HUDEP-2 (cell line): ENCODE measurements around the gene STX7.
A peak's percentile ranks its signal among the peaks of the same experiment; 100 is the strongest.

ENCODE experiments used
- DNase-seq, 76 experiments: peaks; one replicate each; lab custom pipeline; 2025; ENCODE audit not compliant: unreplicated experiment in 76 of 76; lab: John Stamatoyannopoulos, UW

Gene STX7

DNA sequence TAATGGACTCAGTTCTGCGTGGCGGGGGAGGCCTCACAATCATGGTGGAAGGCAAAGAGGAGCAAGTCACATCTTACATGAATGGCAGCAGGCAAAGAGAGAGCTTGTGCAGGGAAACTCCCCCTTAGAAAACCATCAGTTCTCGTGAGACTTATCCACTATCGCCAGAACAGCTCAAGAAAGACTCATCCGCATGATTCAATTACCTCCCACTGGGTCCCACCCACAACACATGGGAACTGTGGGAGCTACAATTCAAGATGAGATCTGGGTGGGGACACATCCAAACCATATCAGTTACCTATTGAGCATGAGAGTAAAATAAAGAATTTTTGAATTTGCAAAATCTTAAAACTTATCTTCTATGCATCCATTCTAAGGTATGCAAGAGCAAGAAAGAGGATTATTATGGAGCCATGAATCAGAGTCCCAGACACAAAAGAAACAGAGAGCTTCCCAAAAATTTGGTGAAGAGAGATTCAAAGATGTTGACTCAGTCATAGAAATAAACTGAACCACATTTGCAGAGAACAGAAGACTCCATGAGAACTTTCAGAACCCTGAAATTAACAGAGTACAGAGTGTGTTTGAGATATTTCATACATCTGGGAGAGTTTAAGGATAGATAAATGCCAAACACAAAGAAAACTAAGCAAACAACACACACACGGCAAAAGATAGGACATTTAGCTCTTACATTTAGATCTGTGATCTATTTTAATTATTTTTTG is 94.5 kb downstream of the STX7 start:
- DNase-seq = no peak

DNA sequence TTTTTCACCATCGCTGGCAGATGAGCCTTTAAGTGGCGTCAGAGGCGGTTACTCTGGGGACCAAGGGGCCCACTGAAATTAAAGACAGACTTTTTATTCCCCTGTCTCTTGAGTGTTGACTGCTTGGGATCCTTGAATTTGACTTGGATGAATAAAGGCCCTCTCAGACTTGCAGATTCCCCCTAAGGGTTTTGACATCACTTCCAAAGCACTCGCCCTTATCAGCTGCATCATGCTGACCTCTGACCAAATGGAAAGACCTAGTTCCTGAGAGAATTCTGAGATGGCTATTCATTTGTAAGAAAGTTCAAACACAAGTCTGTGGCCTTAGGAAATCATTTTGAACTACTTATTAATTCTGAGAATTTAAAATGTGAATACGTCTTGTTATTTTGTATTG is 98.2 kb downstream of the STX7 start:
- DNase-seq = no peak

DNA sequence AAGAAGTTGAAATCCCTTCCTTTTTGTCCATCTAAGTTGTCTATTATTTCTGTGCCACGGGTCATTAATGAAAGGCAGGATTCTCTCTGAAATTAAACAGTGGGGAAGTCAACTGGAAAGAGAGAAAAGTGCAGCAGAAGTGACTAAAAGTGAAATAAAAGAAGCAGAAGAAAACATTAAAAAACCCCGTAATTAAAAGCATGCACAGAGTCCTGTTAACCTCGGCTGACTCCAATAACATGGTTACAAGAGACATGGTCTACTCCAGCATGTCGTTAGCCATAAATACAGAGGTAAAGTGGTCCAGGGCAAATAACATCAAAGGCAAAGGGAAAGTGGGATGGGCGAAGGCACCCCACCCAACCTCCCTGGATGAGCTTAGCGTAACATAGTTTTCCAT is 98.6 kb downstream of the STX7 start:
- DNase-seq = no peak

DNA sequence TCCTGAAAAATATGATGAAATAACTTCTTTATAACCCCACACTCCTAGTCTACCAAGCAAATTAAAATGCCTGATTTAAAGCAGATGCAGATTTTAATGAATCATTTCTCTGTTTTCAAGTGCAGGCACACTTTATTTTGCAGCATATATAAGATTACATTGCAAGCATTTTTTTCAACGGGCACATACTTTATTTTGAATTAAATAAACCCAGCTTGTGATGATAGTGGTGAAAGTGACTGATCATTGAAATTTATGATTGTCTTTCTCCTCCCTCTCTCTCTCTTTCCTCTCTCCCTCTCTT is 99.5 kb downstream of the STX7 start:
- no peak for DNase-seq

DNA sequence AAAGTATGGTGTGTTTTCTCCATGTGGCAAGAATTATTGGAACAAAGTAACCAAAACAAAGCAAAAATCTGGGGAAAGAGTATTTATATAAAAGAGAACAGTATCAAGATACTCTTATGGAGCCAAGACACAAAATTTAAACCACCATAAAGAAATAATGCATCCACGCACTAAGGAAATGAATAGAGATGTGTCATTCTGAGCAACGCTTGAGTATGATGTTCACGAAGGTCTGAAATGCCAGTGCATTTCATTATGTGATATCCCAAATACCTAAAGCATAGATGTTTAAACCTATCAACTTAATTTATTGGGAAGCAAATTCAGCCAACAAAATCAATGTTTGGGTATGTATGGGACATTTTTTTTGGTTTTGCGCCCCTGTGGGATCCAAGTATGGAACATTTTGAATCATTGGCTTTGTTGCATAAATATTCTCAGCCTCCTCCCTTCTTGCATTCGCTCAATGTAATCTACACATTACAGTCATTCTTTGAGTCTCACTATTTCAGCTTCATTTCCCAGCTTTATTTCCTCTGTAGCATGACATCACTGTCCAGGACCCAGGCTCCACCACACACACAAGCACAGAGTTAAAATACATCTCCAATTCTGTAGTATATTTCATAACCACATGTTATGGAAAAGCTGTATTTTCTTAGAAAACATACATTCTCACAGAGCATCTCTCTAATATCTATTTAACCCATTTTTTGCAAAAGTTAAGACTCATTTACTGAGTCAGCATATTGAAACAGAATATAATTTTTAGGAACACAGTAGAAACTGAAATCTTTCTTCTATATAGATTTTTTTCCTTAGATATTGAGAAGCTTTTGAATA is 100.0 kb downstream of the STX7 start:
- no peak for DNase-seq

DNA sequence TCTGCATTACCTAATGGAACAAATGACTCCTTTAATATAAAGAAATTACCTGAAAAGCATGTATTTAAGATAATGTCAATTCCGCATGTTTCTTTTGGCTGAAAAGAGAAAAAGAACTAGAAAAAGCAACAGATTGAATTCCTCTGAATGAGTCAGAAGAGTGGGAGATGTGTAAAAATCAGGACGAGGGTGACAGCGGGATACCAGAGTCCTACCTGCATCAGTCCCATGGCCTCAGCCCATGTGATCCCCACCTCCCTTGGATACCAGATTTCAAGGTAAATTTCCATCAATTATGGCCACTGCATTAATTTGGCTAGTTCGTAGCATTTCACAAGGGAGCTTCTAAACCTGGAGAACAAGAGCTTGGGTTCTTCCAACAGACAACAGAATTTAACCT is 101.6 kb downstream of the STX7 start:
- DNase-seq = no peak

DNA sequence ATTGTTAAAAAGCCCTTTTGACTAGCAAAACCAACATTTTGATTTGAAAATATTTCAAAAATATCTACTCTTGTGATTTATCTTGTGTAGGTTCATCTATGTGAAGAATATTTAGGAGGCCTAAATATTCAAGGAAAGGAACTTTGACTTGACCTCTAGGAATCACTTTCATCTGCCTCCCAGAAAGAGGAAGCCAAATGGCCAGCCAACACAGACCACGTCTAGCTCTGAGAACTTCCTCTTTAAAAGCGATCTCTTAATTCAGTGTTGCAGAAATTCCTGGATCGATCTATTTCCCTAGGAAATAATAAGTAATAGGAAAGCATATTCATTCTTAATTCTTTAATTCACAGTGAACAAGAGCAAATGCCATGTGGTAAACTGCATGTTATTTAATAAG is 102.1 kb downstream of the STX7 start:
- no peak for DNase-seq

DNA sequence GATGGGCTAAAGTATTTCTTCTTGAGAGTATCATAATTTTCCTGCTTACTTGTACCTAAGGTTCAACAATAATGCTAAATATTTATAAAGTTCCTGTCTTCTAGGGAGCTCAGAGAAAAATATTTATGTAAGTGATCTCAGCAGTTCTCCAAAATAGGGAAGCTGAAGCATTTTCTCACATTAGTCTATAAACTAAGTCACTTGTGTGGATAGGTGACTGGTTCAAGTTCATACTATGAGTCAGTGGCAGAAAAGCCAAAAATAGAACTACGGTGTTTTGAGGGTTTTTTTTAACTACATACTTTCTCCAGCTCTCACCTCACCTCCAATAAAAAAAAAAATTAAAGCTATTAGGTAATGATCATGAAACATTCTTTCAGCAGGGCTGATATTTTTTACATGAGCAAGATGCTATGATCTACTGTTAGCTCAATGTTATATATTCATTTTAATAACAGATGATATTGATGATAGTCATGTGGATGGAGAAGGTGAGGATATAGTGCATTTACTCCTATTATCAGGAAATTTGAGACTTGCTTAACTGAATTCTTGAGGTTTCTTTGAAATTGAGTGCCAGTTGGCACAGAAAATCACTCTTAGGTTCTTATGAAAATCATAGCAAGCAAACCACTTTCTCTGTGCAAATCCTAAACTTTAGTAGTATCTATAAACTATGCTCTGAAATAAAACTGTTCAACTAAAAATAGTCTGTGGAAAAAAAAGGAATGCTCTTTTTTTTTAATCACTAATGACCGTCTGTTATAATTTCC is 107.6 kb downstream of the STX7 start:
- DNase-seq = no peak

DNA sequence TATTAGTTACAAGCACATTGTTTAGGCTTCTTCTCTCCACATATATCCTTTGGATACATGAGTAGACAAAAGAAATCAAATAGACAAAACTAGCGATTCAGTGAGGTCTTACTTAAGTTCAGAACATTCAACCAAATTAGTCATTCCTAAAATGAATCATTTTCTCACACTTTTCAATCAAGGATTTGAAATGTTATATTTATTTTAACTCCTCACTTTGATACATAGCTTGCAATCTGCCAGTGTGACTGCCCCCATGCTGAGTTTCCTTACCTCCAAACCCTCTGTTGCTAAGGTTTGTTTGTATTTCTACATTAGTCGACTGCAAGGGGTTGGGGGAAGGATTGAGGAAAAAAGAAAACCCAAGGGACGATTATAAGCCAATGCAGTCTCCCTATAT is 108.2 kb downstream of the STX7 start:
- no peak for DNase-seq

DNA sequence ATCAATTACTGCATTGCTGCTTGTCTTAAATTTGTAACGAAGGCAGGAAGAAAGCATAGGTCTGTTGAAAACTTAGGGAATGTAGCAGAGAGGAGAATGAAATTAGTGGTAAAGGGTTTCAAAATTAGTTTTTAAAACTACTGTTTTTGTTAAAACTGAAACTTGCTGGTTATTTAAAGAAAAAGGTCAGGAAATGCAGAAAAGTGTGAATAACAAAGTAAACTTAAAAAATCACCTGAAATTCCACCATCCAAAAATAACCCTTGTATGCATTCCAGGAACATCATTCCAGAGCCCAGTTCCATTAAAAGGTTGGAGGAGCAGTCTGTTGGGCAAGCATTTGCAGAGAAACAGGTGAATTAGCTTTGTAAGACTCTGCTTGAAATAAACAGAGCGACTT is 108.6 kb downstream of the STX7 start:
- DNase-seq = no peak

DNA sequence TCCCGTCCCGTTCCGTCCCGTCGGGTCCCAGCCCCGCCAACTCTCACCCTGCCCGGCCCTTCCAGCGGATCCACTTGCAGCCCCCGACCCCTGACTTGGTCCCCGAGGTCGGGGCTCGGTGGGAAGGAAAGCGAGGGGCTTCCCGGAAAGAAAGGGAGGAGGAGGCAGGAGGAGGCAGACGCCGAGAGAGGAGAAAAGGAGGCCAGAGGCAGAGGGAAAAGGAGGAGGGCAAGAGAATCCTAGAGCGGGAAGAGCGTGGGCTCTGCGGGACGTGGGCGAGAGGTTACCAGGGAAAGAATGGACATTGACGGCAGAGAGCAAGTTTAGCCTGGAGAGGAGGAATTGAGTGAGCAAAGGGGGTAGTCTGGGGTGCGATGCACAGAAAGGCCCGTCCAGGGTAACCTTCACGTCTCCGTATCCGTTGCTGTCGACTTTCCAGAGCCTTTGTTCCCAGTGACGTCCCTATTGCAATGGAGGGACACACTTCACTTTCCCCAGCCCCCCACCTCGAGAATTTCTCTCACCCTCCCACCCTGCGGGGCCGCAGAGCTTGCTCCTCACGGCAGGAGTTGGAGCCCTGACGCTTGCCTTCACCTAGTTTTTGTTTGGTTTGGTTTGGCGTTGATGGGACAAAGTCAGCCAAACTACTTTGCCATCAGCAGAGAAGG is 111.2 kb downstream of the STX7 start:
- no peak for DNase-seq

DNA sequence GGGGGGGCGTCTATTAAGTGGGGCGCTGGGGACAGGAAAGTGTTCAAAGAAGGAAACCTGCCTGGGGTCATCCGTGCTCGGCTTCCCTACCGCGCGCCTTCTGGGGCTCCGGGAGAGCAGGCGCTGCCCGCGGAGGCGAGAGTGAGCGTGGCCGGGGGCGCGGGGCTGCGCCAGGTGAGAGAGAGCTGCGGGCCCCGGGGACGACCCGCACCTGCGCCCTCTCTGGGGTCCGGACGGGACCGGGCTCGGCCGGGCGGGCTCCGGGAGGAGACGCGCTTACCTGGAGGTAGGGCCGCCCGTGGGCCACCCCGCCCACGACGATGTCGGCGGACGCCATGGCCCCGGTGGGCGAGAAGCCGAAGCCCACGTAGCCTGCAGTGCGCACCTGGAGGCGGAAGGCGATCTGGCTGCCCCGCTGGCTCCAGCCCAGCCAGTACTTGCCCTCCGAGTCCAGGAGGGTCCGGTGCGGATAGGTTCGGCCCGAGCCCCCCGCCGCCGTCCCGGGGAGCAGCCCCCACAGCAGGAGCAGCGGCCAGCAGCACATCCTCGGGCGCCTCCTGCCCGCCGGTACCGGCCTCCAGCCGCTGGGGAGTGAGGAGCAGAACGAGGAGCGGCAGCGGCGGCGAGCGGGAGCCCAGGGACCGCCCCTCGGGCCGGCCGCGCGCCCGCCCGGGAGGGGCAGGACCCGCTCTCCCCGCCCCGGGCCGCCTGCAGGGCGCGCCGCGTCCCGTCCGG is 111.9 kb downstream of the STX7 start, which contains the start of gene MOXD1:
TSS of gene MOXD1 (minus strand) at position 593 of the 735 bp plus-strand sequence. CDS start at position 544, 49 bp downstream.
- DNase-seq = peak in 11 of 76 experiments; percentile 2 to 21 (median 14)

DNA sequence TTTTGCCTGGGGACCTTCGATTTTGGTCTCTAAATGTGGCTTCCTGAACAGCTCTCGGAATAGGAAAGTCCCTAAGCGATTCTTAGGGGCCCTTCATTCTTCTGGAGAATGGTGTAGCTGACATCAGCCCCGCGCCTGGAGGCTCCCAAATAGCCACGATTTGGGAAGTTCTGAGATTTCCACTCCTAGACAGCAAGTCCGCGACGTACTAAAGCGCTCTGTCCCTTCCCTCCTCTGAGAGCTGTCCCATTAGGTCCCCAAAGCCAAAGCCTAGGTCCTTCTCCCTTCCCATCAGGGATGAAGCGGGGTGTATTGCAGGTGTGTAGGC is 112.4 kb downstream of the STX7 start:
- DNase-seq = no peak

DNA sequence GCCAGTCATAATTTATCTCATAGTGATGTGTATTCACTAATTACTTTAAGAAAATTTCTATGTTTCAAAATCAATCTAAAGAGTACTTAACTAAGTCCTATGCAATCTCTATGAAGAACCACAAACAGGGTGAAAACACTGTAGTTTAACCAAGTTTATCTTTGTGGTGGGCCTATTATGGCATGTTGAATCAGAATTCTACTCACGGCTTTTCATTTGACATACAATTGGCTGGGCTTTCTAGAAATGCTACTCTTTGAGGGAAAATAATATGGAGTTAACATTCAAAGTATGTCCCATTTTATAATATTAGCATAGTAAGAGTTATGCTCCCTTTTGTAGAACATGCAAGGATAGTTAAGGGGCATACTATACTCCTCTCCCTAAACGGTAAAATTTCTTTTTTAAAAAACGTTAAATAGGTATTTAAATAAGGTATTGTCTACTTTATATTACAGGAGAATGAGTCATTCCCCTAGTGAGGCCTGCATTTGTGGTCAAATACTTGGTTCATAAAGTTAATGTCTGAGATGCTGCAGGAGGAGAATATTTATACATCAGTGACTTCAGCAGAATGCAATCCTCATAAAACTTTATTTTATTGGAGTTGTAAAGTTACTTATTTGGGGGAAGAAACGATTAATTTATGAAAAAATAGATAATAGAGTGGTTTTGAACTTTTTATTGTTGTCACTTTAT is 113.4 kb downstream of the STX7 start:
- no peak for DNase-seq
